Activated T-cell treated with anti-CD3 and anti-CD28 coated beads, Interleukin-2, amount 50 U/mL, for 4 hours (primary cell): ENCODE results near the gene NFE2L1. TPM values are rescaled to one million over a fixed set of nuclear protein-coding genes. Genes with fewer than 3 reads are reported as not detected.
A peak's percentile ranks its signal among the peaks of the same experiment; 100 is the strongest.
"Not testable (repeated sequence)": the region's sequence is repeated elsewhere in the genome, so short reads cannot be mapped to it uniquely, and the experiment has no call there.

ENCODE experiments used
- ATAC-seq, 2 donors: fragments of 200-7000 bp; cut with Tn5 transposase; one replicate each; pipeline ENCODE4 v1.10.0; 2021
- DNase-seq: peaks from one replicate; pipeline ENCODE4 v3.0.0-alpha.2; 2020
- H3K27me3 Mint-ChIP-seq: one replicate; pipeline ENCODE4 v1.8.0; 2021; ENCODE audit warnings: low read depth, mixed read lengths
- H3K36me3 Mint-ChIP-seq: one replicate; pipeline ENCODE4 v1.8.0; 2022; ENCODE audit warnings: mixed read lengths; ENCODE audit not compliant: insufficient read depth
- H3K4me1 Mint-ChIP-seq: one replicate; pipeline ENCODE4 v1.8.0; 2021; ENCODE audit warnings: low read depth, mixed read lengths
- H3K4me3 Mint-ChIP-seq: one replicate; pipeline ENCODE4 v1.8.0; 2021; ENCODE audit warnings: mild to moderate bottlenecking, moderate library complexity, mixed read lengths
- H3K9me3 Mint-ChIP-seq: one replicate; pipeline ENCODE4 v1.8.0; 2021; ENCODE audit warnings: mixed read lengths
- total RNA-seq, 3 donors: library from RNA; stranded (reverse); gene quantifications; one replicate each; pipeline ENCODE4 v1.2.1, GENCODE V29; 2021

The NFE2L1 gene, protein sequence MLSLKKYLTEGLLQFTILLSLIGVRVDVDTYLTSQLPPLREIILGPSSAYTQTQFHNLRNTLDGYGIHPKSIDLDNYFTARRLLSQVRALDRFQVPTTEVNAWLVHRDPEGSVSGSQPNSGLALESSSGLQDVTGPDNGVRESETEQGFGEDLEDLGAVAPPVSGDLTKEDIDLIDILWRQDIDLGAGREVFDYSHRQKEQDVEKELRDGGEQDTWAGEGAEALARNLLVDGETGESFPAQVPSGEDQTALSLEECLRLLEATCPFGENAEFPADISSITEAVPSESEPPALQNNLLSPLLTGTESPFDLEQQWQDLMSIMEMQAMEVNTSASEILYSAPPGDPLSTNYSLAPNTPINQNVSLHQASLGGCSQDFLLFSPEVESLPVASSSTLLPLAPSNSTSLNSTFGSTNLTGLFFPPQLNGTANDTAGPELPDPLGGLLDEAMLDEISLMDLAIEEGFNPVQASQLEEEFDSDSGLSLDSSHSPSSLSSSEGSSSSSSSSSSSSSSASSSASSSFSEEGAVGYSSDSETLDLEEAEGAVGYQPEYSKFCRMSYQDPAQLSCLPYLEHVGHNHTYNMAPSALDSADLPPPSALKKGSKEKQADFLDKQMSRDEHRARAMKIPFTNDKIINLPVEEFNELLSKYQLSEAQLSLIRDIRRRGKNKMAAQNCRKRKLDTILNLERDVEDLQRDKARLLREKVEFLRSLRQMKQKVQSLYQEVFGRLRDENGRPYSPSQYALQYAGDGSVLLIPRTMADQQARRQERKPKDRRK
- 100 to 1,000 TPM in 2 of 3 donors, 10 to 100 TPM in 1; 93.1 to 123 (median 109) TPM for total RNA-seq

- peaks cover 18% of the 10 kb centered on the region for H3K36me3 Mint-ChIP-seq
- peaks cover 50% of the 10 kb centered on the region for H3K4me1 Mint-ChIP-seq
- ATAC-seq = peak; percentile 96 to 97
These were observed at the start of gene NFE2L1 for GRCh38 chr17:48047741-48048383. Gene NFE2L1, plus strand, starts transcription at chr17:48048359. Its CDS starts 2,760 bp downstream, at chr17:48051119.

GRCh38 chr17:47999582-47999981 lies 48.6 kb upstream of the NFE2L1 start:
- H3K4me1 Mint-ChIP-seq = no peaks in the 10 kb centered on the region
- no peak for DNase-seq
- no peaks in the 10 kb centered on the region for H3K9me3 Mint-ChIP-seq
- no peaks in the 10 kb centered on the region for H3K36me3 Mint-ChIP-seq
- H3K4me3 Mint-ChIP-seq = no peak overlapping the region
- peak; percentile 50 to 53 for ATAC-seq
- peaks cover 16% of the 10 kb centered on the region for H3K27me3 Mint-ChIP-seq

More at GRCh38 chr17:48047741-48048383, at the start of gene NFE2L1:
- no peaks in the 10 kb centered on the region for H3K9me3 Mint-ChIP-seq
- DNase-seq = peak; percentile 95
- H3K27me3 Mint-ChIP-seq = no peaks in the 10 kb centered on the region
- peak within 1 kb of the TSS; percentile 92 for H3K4me3 Mint-ChIP-seq

GRCh38 chr17:48001197-48001596 lies 47.0 kb upstream of the NFE2L1 start:
- Mint-ChIP-seq H3K36me3 (no peaks in the 10 kb centered on the region), H3K4me1 (no peaks in the 10 kb centered on the region), H3K4me3 (no peak overlapping the region), H3K9me3 (no peaks in the 10 kb centered on the region), H3K27me3 (peaks cover 20% of the 10 kb centered on the region)
- ATAC-seq = no peak
- DNase-seq = no peak

DNA sequence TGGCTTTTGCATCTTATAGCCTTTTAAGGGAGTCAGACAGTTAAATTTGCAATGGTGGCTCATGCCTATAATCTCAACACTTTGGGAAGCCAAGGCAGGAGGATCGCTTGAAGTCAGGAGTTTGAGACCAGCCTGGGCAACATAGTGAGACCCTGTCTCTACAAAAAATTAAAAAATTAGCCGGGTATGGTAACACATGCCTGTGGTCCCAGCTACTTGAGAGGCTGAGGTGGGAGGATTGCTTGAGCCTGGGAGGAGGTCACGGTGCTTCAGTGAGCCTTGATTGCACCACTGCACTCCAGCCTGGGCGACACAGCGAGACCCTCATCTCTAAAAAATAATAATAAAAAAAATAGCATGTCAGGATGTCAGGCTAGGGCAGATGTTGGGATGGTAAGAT lies 46.5 kb upstream of the NFE2L1 start:
- peaks cover 19% of the 10 kb centered on the region for H3K27me3 Mint-ChIP-seq
- H3K36me3 Mint-ChIP-seq, DNase-seq, H3K4me3 Mint-ChIP-seq, H3K9me3 Mint-ChIP-seq, ATAC-seq, H3K4me1 Mint-ChIP-seq: not testable (repeated sequence)

GRCh38 chr17:48002266-48002915 lies 45.8 kb upstream of the NFE2L1 start:
- DNase-seq (no peak), ATAC-seq (no peak)
- Mint-ChIP-seq H3K36me3 (no peaks in the 10 kb centered on the region), H3K9me3 (no peaks in the 10 kb centered on the region), H3K4me1 (no peaks in the 10 kb centered on the region), H3K27me3 (peaks cover 26% of the 10 kb centered on the region), H3K4me3 (no peak overlapping the region)

GRCh38 chr17:48002916-48003416 lies 45.2 kb upstream of the NFE2L1 start:
- H3K4me1 Mint-ChIP-seq = no peaks in the 10 kb centered on the region
- H3K36me3 Mint-ChIP-seq = no peaks in the 10 kb centered on the region
- H3K4me3 Mint-ChIP-seq = no peak overlapping the region
- no peak for ATAC-seq
- no peaks in the 10 kb centered on the region for H3K9me3 Mint-ChIP-seq
- peaks cover 25% of the 10 kb centered on the region for H3K27me3 Mint-ChIP-seq
- no peak for DNase-seq

DNA sequence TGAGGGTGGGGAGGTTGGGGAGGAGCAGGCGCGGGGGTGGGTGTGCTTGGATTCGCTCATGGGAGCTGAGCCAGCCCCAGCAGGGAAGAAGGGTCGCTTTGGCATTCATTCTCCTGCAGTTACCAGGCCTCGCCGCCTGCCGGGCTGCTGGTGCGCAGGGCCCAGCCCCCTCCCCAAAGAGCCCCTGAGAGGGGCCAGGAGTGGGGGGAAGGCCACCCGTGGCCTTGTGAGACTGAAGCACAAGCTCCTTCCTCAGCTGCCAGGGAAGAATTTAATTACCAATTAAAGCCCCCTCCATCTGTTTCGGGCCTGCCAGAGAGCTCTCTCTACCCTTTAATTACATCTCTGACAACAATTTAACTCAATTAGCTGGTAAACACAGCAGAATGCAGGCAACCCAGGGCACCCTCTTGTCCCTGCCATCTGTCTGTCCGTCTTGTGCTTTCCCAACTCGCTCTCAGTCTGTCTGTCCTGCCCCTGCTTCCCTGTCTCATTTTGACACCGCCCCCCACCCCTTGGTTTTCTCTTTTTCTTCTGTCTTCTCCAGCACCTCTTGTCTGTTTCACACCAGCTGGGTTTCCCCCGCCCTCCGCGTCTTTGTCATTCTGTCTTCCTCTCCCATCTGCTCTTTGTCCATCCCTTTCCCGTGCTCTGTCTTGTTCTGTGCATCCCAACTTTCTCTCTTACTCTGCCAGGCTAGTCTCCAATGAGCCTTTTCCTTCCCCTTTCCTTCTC lies 44.6 kb upstream of the NFE2L1 start:
- peaks cover 28% of the 10 kb centered on the region for H3K27me3 Mint-ChIP-seq
- no peak for ATAC-seq

GRCh38 chr17:48004983-48005382 lies 43.2 kb upstream of the NFE2L1 start:
- no peak for ATAC-seq

More for the DNA sequence above, 44.6 kb upstream of the NFE2L1 start:
- DNase-seq = no peak
- Mint-ChIP-seq H3K9me3 (no peaks in the 10 kb centered on the region), H3K4me3 (no peak overlapping the region), H3K4me1 (no peaks in the 10 kb centered on the region), H3K36me3 (no peaks in the 10 kb centered on the region)

DNA sequence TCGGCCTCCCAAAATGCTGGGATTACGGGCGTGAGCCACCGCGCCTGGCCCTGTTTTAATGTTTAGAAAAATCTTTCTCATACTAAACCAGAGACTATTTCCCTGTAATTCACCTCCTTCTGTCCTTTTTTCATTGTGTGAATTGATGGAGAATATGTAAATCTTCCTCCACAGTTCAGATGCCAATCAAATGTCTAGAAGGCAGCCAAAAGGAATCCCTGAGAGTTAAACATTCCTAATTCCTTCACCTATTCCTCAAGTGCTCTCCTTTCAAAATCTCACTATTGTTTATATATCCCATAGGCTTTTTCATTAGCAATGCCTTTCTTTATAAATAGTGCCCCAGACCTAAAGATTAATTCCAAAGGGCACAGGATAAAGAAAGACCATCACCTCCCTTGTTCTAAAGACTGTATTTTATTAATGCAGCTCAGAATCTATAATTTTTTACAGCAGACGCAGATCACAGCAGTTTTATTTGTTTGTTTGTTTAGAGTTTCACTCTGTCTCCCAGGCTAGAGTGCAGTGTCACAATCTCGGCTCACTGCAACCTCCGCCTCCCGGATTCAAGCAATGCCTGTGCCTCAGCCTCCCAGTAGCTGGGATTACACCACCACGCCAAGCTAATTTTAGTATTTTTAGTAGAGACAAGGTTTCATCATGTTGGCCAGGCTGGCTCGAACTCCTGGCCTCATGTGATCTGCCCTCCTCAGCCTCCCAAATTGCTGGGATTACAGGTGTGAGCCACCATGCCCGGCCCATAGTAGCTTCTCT lies 41.0 kb upstream of the NFE2L1 start:
- Mint-ChIP-seq H3K36me3 (no peaks in the 10 kb centered on the region), H3K27me3 (peaks cover 54% of the 10 kb centered on the region), H3K4me3 (no peak overlapping the region), H3K4me1 (peaks cover 11% of the 10 kb centered on the region), H3K9me3 (no peaks in the 10 kb centered on the region)
- DNase-seq (no peak), ATAC-seq (no peak)

More at GRCh38 chr17:48004983-48005382, 43.2 kb upstream of the NFE2L1 start:
- Mint-ChIP-seq H3K36me3 (no peaks in the 10 kb centered on the region), H3K4me3 (no peak overlapping the region), H3K27me3 (peaks cover 36% of the 10 kb centered on the region), H3K4me1 (no peaks in the 10 kb centered on the region), H3K9me3 (no peaks in the 10 kb centered on the region)
- DNase-seq = no peak

DNA sequence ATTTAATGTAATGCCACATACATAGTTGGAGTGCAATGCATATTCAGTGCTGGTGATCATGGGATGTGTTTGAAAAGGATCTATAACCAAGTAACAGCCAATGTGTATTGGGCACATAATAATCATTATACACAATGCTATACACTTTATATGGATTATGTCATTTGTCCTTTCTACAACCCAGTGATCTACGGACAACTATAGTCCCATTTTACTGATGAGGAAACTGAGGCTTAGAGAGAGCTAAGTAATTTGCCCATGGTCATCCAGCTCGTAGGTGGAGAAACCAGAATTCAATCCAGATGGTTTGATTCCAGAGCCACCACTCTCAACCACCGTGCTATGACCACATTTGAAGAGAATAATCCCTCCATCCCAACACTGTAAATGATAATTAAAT lies 38.0 kb upstream of the NFE2L1 start:
- Mint-ChIP-seq H3K4me1 (peaks cover 13% of the 10 kb centered on the region), H3K36me3 (no peaks in the 10 kb centered on the region), H3K4me3 (no peak overlapping the region), H3K27me3 (peaks cover 57% of the 10 kb centered on the region), H3K9me3 (no peaks in the 10 kb centered on the region)
- no peak for DNase-seq
- ATAC-seq = no peak

- Mint-ChIP-seq H3K4me1 (peaks cover 13% of the 10 kb centered on the region), H3K36me3 (no peaks in the 10 kb centered on the region), H3K9me3 (no peaks in the 10 kb centered on the region), H3K4me3 (peak overlapping the region; percentile 77), H3K27me3 (peaks cover 50% of the 10 kb centered on the region)
- DNase-seq (no peak), ATAC-seq (peak; percentile 69 to 75)
These were observed 36.6 kb upstream of the NFE2L1 start for GRCh38 chr17:48011405-48012150.

- peak overlapping the region; percentile 77 for H3K4me3 Mint-ChIP-seq
- no peaks in the 10 kb centered on the region for H3K9me3 Mint-ChIP-seq
- H3K27me3 Mint-ChIP-seq = peaks cover 46% of the 10 kb centered on the region
- no peaks in the 10 kb centered on the region for H3K36me3 Mint-ChIP-seq
- ATAC-seq (peak; percentile 86 to 94), DNase-seq (peak; percentile 53)
- peaks cover 13% of the 10 kb centered on the region for H3K4me1 Mint-ChIP-seq
These were observed 36.0 kb upstream of the NFE2L1 start for GRCh38 chr17:48012151-48012520.
